Ovary (tissue), 9 donors: ENCODE results near the gene UAP1L1. TPM values are rescaled to one million over a fixed set of nuclear protein-coding genes. Genes with fewer than 3 reads are reported as not detected.

Experiments used
- DNase-seq, 5 donors: peaks; one replicate each; pipeline ENCODE4 v3.0.0-alpha.2; 2019 to 2020
- H3K27ac ChIP-seq, 2 donors: fragments of 200-600 bp; one replicate each; pipeline versions ENCODE4 v1.5.1 to v1.8.0; 2019 to 2022
- H3K27me3 ChIP-seq: fragments of 200-600 bp; one replicate; pipeline ENCODE4 v1.8.0; 2022
- H3K36me3 ChIP-seq: fragments of 200-600 bp; sonication (generic); one replicate; pipeline ENCODE4 v1.5.1; 2019
- H3K4me1 ChIP-seq: one replicate; pipeline ENCODE4 v1.8.1; 2013; ENCODE audit warnings: mild to moderate bottlenecking, moderate library complexity; ENCODE audit not compliant: insufficient read depth
- H3K4me3 ChIP-seq: fragments of 200-600 bp; sonication (generic); one replicate; pipeline ENCODE4 v1.5.1; 2017
- H3K9me3 ChIP-seq, 2 donors: fragments of 200-600 bp in 1 of 2; sonication (generic) in 1 of 2; one replicate each; pipeline versions ENCODE4 v1.5.1 to v1.8.1; 2013 to 2019; ENCODE audit warnings: mild to moderate bottlenecking in 1 of 2, moderate library complexity in 1 of 2
- EP300 ChIP-seq: sonication (generic); formaldehyde crosslinking; IDR thresholded peaks from one replicate; pipeline ENCODE4 v1.6.1; 2017; ENCODE audit warnings: antibody characterized with exemption
- POLR2A ChIP-seq: fragments of 450-650 bp; IDR thresholded peaks from one replicate; pipeline ENCODE4 v1.6.1; 2017; ENCODE audit warnings: antibody characterized with exemption, mild to moderate bottlenecking, moderate library complexity
- WGBS, 3 donors: extraction: QIAGEN DNeasy Blood & Tissue Kit in 1 of 3; methylation state at CpG; one replicate each; pipeline versions ENCODE4 v1.1.5 to v1.1.7; 2013 to 2017; 5-methylcytosine and 5-hydroxymethylcytosine counted together
- intact Hi-C, 4 donors: fragments of 100-400 bp; cut with DNase I; formaldehyde crosslinking; loops; one replicate each; pipeline versions ENCODE4 v1.11.0 to v1.15.1; 2022 to 2023
- polyA plus RNA-seq, 2 donors: library from polyadenylated mRNA; stranded (reverse); fragments of 200-250 nt in 1 of 2; fragments of 350-450 nt in 1 of 2; fragmentation: Illumina TruSeq in 1 of 2; extraction: RNeasy Lipid Tissue Mini Kit (QIAGEN cat#74804) in 1 of 2; gene quantifications; one replicate each; pipeline ENCODE4 v1.2.3, GENCODE V29; 2013 to 2014
- total RNA-seq, 7 donors: library from RNA; depleted of rRNA in 2 of 7; stranded (reverse); fragments of >200 nt in 2 of 7; fragmentation: NEBNext Ultra II Directional in 3 of 7; extraction: Animal tissue kit (Norgen Biotek cat#: 25700) in 3 of 7; gene quantifications; one replicate each; pipeline versions ENCODE4 v1.1.0 to v1.2.4, GENCODE V29; 2016 to 2023
- TF ChIP-seq, protein P1 (sequence below), 3 donors: fragments of 450-650 bp in 2 of 3; fragments of 200-600 bp in 1 of 3; IDR thresholded peaks; one replicate each; pipeline versions ENCODE4 v1.5.1 to v1.8.0; 2016 to 2022; ENCODE audit warnings: antibody characterized with exemption in 3 of 3, mild to moderate bottlenecking in 1 of 3
- donor health status: DM: no; HTN: no; CAD: no; lungs with moderate emphysema.
- donor health status: DM: no; HTN: no; CAD: no.
- donor health status: Bipolar disorder and iron deficiency.
- donor health status: DM: yes; HTN: yes; CAD: no.
- donor health status: DM: no; HTN: no; CAD: no.
- donor health status: DM: yes; HTN: yes; CAD: no.

UAP1L1 gene
- total and polyA plus RNA-seq, 9 donors, result 1.3 to 6.3 (median 4.1) TPM

DNA sequence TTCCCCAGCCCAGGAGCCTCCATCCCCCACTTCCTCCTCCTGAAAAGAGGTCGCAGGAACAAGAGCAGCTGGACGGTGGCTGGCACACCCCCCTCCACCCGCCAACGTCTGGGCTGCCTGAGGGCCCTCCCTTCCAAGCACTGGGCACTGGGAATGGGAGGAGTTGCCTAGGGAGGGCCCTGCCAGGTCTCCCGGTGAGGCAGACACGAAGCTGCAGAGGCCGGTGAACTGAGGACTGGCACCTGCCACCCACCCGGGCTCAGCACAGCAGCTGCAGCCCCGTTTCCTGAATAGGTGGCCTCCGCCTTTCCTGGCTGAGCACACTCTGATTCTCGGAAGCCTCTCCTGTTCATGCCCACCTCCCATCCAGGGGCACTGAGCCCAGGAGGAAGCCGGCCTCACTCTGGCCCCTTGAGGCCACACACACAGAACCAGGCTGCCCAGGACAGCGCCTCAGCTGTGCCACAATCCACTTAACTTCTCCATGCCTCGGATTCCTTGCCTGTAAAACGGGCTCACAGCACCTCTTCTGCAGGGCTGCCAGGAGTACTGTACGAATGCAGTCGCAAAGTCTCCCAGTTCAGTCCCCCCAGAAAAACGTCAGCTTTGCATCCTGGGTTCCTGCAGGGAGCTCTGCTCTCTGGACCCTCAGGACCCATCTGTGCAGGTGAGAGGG, 32.7 kb upstream of the UAP1L1 start:
- intact Hi-C loops, result no loop called here
- peaks cover 8% of the 10 kb centered on the region for H3K4me1 ChIP-seq
- peak overlapping the region; percentile 54 for H3K4me3 ChIP-seq
- no peaks in the 10 kb centered on the region for H3K36me3 ChIP-seq
- WGBS, 3 donors, result 42 to 50% (median 48%) methylated on average over 16 to 18 of the region's 18 CpGs
- no peak overlapping the region for H3K27ac ChIP-seq
- TF ChIP-seq, protein P1, sequence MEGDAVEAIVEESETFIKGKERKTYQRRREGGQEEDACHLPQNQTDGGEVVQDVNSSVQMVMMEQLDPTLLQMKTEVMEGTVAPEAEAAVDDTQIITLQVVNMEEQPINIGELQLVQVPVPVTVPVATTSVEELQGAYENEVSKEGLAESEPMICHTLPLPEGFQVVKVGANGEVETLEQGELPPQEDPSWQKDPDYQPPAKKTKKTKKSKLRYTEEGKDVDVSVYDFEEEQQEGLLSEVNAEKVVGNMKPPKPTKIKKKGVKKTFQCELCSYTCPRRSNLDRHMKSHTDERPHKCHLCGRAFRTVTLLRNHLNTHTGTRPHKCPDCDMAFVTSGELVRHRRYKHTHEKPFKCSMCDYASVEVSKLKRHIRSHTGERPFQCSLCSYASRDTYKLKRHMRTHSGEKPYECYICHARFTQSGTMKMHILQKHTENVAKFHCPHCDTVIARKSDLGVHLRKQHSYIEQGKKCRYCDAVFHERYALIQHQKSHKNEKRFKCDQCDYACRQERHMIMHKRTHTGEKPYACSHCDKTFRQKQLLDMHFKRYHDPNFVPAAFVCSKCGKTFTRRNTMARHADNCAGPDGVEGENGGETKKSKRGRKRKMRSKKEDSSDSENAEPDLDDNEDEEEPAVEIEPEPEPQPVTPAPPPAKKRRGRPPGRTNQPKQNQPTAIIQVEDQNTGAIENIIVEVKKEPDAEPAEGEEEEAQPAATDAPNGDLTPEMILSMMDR (IDR thresholded peaks at IDR 0.05), result no peak
- TF ChIP-seq POLR2A, result no peak
- no peak for TF ChIP-seq EP300
- no peaks in the 10 kb centered on the region for H3K9me3 ChIP-seq
- no peak for DNase-seq
- H3K27me3 ChIP-seq, result peaks cover 6% of the 10 kb centered on the region

DNA sequence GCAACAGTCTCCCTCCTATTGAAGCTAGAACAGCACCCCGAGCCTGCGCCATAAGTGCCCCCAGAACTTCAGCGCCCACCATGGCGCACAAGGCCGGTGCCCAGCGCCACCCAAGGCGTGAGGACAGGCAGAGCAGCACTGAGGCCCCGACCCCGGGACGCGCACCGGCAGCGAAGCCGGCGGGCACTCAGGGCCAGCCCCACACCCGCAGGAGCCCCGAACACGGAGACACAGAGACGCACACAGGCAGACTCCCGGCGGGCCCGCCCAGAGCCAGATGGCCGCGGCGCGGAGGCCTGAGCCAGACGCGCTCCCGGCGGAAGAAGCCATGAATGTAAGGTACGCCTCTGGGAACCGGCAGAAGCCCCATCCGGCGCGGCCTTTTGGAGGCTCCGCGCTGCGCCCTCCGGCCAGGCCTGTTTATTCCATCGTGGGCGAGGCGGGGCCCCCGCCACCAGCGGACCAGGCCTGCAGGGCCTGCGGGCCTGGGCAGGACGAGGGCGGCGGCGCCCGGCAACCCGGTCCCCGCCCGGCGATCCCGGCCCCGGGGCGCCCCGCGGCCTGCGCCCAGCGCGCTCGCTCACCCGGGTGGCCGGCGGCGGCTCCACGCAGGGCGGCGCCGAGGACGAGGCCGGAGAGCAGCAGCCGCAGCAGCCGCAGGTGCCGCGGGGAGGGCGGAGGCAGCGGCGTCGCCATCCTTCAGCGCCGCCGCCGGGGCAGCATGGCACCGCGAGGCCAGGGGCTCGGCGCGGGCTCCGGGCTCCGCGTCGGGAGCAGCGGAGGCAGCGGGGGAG, 31.8 kb upstream of the UAP1L1 start:
- peak overlapping the region in 1 of 2 donors; percentile 34 for H3K27ac ChIP-seq
- 1 to 2% (median 2%) methylated on average over 57 to 96 of the region's 96 CpGs for WGBS, 3 donors
- peaks cover 8% of the 10 kb centered on the region for H3K4me1 ChIP-seq
- H3K27me3 ChIP-seq, result peaks cover 6% of the 10 kb centered on the region
- H3K4me3 ChIP-seq, result peak overlapping the region; percentile 54
- intact Hi-C loops, result no loop called here
- H3K9me3 ChIP-seq, result no peaks in the 10 kb centered on the region
- DNase-seq, result peak in 2 of 5 donors; percentile 54 to 66
- no peaks in the 10 kb centered on the region for H3K36me3 ChIP-seq
- TF ChIP-seq POLR2A (no peak), EP300 (no peak)
- TF ChIP-seq, protein P1 (IDR thresholded peaks at IDR 0.05), result no peak

DNA sequence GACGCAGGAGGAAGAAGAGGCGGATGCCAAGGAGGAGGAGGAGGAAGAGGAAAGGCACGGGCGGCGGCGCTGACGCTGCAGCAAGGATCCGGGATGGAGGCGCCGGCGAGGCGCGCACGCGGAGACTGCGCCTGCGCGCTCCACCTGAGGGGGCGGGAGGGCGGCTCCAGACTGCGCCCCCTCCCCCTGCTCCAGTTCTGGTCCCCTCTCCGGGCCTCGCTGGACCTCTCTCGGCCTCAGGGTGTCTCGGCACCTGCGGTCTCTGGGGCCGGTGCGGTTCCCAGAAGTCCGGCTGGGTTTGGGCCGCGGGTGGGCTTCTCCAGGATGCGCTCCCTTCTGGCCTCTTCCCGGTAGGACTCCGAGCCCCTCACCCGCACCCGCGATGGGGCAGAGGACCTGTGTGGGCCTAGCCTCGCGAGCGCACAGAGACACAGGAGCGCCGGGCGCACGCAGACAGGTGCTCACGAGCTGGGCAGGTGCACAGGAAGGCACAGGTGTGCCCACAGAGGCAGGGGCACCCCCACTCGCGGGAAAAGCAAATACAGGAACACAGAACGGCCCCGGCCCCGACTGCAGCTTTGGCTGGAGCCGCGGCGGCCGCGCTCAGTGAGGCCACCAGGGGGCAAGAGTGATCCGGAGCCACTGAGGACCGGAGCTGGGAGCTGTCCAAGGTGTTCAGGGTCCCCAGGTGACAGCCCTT, 31.1 kb upstream of the UAP1L1 start, which contains the start of gene NPDC1:
Gene NPDC1, minus strand, starts transcription at position 90 of the 700 bp plus-strand sequence. CDS start 188 bp downstream, outside the sequence.
- H3K27ac ChIP-seq, result peak within 1 kb of the TSS in 1 of 2 donors; percentile 34
- peaks cover 8% of the 10 kb centered on the region for H3K4me1 ChIP-seq
- peak within 1 kb of the TSS; percentile 54 for H3K4me3 ChIP-seq
- DNase-seq, result peak; percentile 53 to 83 (median 77)
- peaks cover 6% of the 10 kb centered on the region for H3K27me3 ChIP-seq
- no peaks in the 10 kb centered on the region for H3K9me3 ChIP-seq
- 0 to 1% (median 0%) methylated on average over 37 to 57 of the region's 57 CpGs for WGBS, 3 donors
- no peaks in the 10 kb centered on the region for H3K36me3 ChIP-seq
- TF ChIP-seq EP300 (no peak), POLR2A (no peak)
- TF ChIP-seq, protein P1 (IDR thresholded peaks at IDR 0.05), result peak; percentile 38 to 77 (median 76)
- intact Hi-C loops, result no loop called here
